Skeletal muscle satellite cell (primary cell): ENCODE results near the gene PPL.
A peak's percentile ranks its signal among the peaks of the same experiment; 100 is the strongest.

Source experiments
- H3K27me3 ChIP-seq: 2 replicates; pipeline ENCODE4 v1.7.0; 2013; ENCODE audit warnings: low read length; ENCODE audit not compliant: control insufficient read depth, insufficient read depth
- H3K36me3 ChIP-seq: 2 replicates; pipeline ENCODE4 v1.7.0; 2013; ENCODE audit warnings: mild to moderate bottlenecking, control low read depth, low read length; ENCODE audit not compliant: insufficient read depth
- H3K4me1 ChIP-seq: 2 replicates; pipeline ENCODE4 v1.7.0; 2013; ENCODE audit warnings: low read length; ENCODE audit not compliant: control insufficient read depth, insufficient read depth
- H3K4me2 ChIP-seq: 2 replicates; pipeline ENCODE4 v1.7.0; 2013; ENCODE audit warnings: mild to moderate bottlenecking, low read length
- H3K4me3 ChIP-seq: 2 replicates; pipeline ENCODE4 v1.7.0; 2013; ENCODE audit warnings: low read length
- H3K9ac ChIP-seq: 2 replicates; pipeline ENCODE4 v1.7.0; 2013; ENCODE audit warnings: mild to moderate bottlenecking, low read depth, low read length, moderate library complexity
- H3K9me3 ChIP-seq: replicated peaks from 2 replicates; pipeline ENCODE4 v1.7.0; 2013; ENCODE audit warnings: mild to moderate bottlenecking, control low read depth, low read length

Gene PPL

GRCh38 chr16:4864728-4865127, 72.2 kb downstream of the PPL start:
- no peaks in the 10 kb centered on the region for H3K4me1 ChIP-seq
- H3K4me3 ChIP-seq = no peak overlapping the region
- H3K9ac ChIP-seq = no peak overlapping the region
- H3K9me3 ChIP-seq = no peaks in the 10 kb centered on the region
- H3K27me3 ChIP-seq = no peaks in the 10 kb centered on the region
- peaks cover 40% of the 10 kb centered on the region for H3K36me3 ChIP-seq
- no peak overlapping the region for H3K4me2 ChIP-seq

DNA sequence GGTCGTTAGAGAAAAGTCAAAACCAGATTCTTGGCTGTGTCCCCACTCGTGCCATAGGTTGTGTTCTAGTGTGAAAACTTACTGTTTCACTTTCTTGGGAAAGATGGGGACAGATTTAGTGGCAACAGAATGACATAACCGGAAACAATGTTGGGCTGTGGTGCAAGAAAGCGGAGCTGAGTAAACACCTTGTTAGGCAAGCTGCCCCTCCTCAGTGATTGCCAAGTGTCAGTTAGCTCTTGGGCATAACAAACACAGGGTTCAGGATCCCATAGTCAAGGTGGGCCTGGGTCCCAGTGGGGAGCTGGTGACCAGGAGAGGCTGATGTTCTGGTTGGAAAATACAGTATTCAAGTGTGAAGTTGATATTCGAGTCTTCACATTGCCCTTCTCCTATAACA, 74.3 kb downstream of the PPL start:
- no peaks in the 10 kb centered on the region for H3K27me3 ChIP-seq
- H3K4me1 ChIP-seq = no peaks in the 10 kb centered on the region
- no peak overlapping the region for H3K4me2 ChIP-seq
- no peak overlapping the region for H3K9ac ChIP-seq
- no peak overlapping the region for H3K4me3 ChIP-seq
- H3K9me3 ChIP-seq = no peaks in the 10 kb centered on the region
- peaks cover 54% of the 10 kb centered on the region for H3K36me3 ChIP-seq

DNA sequence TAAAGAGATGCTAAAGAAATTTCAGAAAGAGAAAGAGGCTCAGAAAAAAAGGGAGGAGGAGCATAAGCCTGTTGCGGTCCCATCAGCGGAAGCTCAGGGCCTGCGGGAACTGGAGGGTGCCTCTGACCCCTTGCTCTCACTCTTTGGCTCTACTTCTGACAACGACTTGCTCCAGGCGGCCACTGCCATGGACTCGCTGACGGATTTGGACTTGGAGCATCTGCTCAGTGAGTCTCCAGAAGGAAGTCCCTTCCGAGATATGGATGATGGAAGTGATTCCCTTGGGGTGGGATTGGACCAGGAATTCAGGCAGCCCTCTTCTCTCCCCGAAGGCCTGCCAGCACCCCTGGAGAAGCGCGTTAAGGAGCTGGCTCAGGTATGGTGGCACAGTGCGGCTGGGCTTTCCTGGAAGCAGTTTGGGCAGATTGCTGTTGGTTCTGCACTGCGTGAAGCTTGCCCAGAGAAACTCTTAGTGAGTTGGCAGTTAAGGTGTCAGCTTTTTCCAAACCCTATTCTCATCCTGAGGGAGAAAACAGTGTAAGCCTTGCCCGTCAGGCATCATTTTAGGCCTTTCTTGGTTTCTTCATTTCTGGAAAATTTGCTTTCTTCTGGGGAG, 76.1 kb downstream of the PPL start:
- no peaks in the 10 kb centered on the region for H3K27me3 ChIP-seq
- no peaks in the 10 kb centered on the region for H3K9me3 ChIP-seq
- peaks cover 65% of the 10 kb centered on the region for H3K36me3 ChIP-seq
- no peak overlapping the region for H3K4me2 ChIP-seq
- no peaks in the 10 kb centered on the region for H3K4me1 ChIP-seq
- no peak overlapping the region for H3K4me3 ChIP-seq
- H3K9ac ChIP-seq = no peak overlapping the region

DNA sequence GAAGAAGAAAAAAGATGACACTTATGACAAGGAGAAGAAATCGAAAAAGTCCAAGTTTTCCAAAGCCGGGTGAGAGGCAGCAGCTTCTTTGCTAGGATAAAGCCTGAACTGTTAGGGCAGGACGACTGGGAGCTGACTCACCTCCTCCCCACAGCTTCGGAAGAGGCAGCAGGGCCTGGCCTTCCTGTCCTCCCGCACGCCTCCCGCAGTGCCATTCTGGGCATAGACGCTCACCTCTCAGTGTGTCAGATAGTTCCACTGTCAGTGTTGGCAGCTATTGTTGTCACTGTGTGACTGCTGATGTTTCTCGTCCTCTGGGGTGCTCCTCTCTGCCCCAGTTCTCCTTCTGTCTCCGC, 77.1 kb downstream of the PPL start:
- Histone ChIP-seq H3K36me3 (peaks cover 71% of the 10 kb centered on the region), H3K4me3 (no peak overlapping the region), H3K9me3 (no peaks in the 10 kb centered on the region), H3K4me2 (no peak overlapping the region), H3K4me1 (no peaks in the 10 kb centered on the region), H3K27me3 (no peaks in the 10 kb centered on the region), H3K9ac (no peak overlapping the region)

DNA sequence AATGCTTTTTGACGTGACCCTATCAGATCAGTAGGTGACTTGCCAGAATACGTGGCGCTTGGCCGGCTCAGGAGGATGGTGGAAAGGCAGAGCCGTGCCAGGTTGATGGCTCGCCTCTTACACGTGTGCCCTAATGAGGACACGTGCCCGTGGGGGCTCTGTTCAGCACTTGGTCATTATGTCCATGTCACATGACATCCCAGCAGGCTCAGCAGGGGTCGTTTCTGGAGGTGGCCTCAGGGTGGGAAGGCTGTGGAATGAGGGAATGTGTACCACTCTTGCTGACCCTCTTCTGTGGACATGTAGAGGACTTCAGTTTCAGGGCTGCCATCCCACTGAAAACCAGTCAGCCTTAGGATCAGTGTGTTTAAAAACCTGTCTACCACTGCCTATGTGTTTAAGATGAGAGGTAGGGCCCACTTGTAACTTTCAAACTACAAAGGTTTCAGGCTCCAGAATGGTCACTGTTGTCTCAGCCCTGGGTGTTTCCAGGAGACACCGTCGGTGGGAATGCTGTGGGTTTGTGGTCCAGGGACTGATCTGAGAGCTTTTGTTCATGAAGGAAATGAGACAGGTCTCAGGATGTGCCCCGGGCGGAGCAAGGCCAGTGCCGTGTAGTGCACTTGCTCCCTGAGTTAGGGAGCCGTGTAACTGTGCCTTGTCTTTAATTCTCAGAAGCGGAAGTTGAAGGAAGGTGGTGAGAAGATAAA, 77.6 kb downstream of the PPL start:
- Histone ChIP-seq H3K9me3 (no peaks in the 10 kb centered on the region), H3K4me3 (no peak overlapping the region), H3K36me3 (peaks cover 72% of the 10 kb centered on the region), H3K4me2 (no peak overlapping the region), H3K9ac (no peak overlapping the region), H3K4me1 (no peaks in the 10 kb centered on the region), H3K27me3 (no peaks in the 10 kb centered on the region)

- no peaks in the 10 kb centered on the region for H3K27me3 ChIP-seq
- no peak overlapping the region for H3K4me3 ChIP-seq
- H3K4me2 ChIP-seq = no peak overlapping the region
- H3K9me3 ChIP-seq = no peaks in the 10 kb centered on the region
- no peak overlapping the region for H3K9ac ChIP-seq
- H3K36me3 ChIP-seq = peaks cover 63% of the 10 kb centered on the region
- H3K4me1 ChIP-seq = peaks cover 15% of the 10 kb centered on the region
Measured at GRCh38 chr16:4855804-4856203, 81.1 kb downstream of the PPL start.

GRCh38 chr16:4855371-4855770, 81.6 kb downstream of the PPL start:
- Histone ChIP-seq H3K9ac (no peak overlapping the region), H3K4me1 (peaks cover 19% of the 10 kb centered on the region), H3K27me3 (no peaks in the 10 kb centered on the region), H3K4me3 (no peak overlapping the region), H3K4me2 (no peak overlapping the region), H3K36me3 (peaks cover 59% of the 10 kb centered on the region), H3K9me3 (no peaks in the 10 kb centered on the region)

- H3K4me3 ChIP-seq = no peak overlapping the region
- H3K9ac ChIP-seq = no peak overlapping the region
Measured at GRCh38 chr16:4852221-4852872, 84.6 kb downstream of the PPL start.

GRCh38 chr16:4850211-4850610, 86.7 kb downstream of the PPL start:
- Histone ChIP-seq H3K4me1 (peaks cover 43% of the 10 kb centered on the region), H3K9ac (no peak overlapping the region), H3K4me2 (peak overlapping the region; percentile 77), H3K9me3 (no peaks in the 10 kb centered on the region), H3K4me3 (peak overlapping the region; percentile 57), H3K27me3 (no peaks in the 10 kb centered on the region), H3K36me3 (peaks cover 18% of the 10 kb centered on the region)

More at GRCh38 chr16:4852221-4852872, 84.6 kb downstream of the PPL start:
- Histone ChIP-seq H3K4me1 (peaks cover 33% of the 10 kb centered on the region), H3K36me3 (peaks cover 32% of the 10 kb centered on the region), H3K27me3 (no peaks in the 10 kb centered on the region), H3K9me3 (no peaks in the 10 kb centered on the region), H3K4me2 (peak overlapping the region; percentile 27)

- peak overlapping the region; percentile 98 for H3K9ac ChIP-seq
- H3K9me3 ChIP-seq = no peaks in the 10 kb centered on the region
- H3K4me3 ChIP-seq = peak overlapping the region; percentile 99
- no peaks in the 10 kb centered on the region for H3K27me3 ChIP-seq
- peak overlapping the region; percentile 77 for H3K4me2 ChIP-seq
- peaks cover 21% of the 10 kb centered on the region for H3K36me3 ChIP-seq
- H3K4me1 ChIP-seq = peaks cover 47% of the 10 kb centered on the region
Measured at GRCh38 chr16:4847774-4848587, 89.0 kb downstream of the PPL start.
